Tibial artery (tissue), 4 donors: ENCODE measurements around the gene DNAL4.
A peak's percentile ranks its signal among the peaks of the same experiment; 100 is the strongest.

Source experiments
- DNase-seq, 2 donors: peaks; one replicate each; pipeline ENCODE4 v3.0.0-alpha.2; 2019
- H3K27ac ChIP-seq, 2 donors: fragments of 200-600 bp; sonication (generic) in 1 of 2; 1 replicate in 1 of 2; 2 replicates in 1 of 2; pipeline ENCODE4 v1.5.1; 2018 to 2019; ENCODE audit warnings: mild to moderate bottlenecking in 1 of 2
- H3K27me3 ChIP-seq, 2 donors: fragments of 200-600 bp; sonication (generic) in 1 of 2; one replicate each; pipeline versions ENCODE4 v1.5.1 to v1.6.0; 2016 to 2019
- H3K36me3 ChIP-seq, 3 donors: fragments of 200-600 bp; sonication (generic) in 2 of 3; one replicate each; pipeline ENCODE4 v1.5.1; 2016 to 2019; ENCODE audit warnings: mild to moderate bottlenecking in 2 of 3
- H3K4me1 ChIP-seq, 4 donors: fragments of 200-600 bp; sonication (generic) in 2 of 4; 1 replicate in 3 of 4; 2 replicates in 1 of 4; pipeline ENCODE4 v1.5.1; 2016 to 2019
- H3K4me3 ChIP-seq, 2 donors: fragments of 200-600 bp; sonication (generic) in 1 of 2; 1 replicate in 1 of 2; 2 replicates in 1 of 2; pipeline ENCODE4 v1.5.1; 2018 to 2019; ENCODE audit warnings: mild to moderate bottlenecking in 2 of 2
- H3K9me3 ChIP-seq, 3 donors: fragments of 200-600 bp; sonication (generic) in 1 of 3; one replicate each; pipeline ENCODE4 v1.5.1; 2016 to 2019
- intact Hi-C: fragments of 100-400 bp; cut with DNase I; formaldehyde crosslinking; loops from one replicate; pipeline ENCODE4 v1.15.0; 2023; ENCODE audit warnings: low total_unique reads
- TF ChIP-seq, protein P1 (sequence below), 2 experiments: fragments of 200-600 bp in 1 of 2; fragments of 450-650 bp in 1 of 2; IDR thresholded peaks; one replicate each; pipeline ENCODE4 v1.5.1; 2017 to 2019; ENCODE audit warnings: antibody characterized with exemption in 2 of 2, mild to moderate bottlenecking in 1 of 2, moderate library complexity in 1 of 2

Gene DNAL4

DNA sequence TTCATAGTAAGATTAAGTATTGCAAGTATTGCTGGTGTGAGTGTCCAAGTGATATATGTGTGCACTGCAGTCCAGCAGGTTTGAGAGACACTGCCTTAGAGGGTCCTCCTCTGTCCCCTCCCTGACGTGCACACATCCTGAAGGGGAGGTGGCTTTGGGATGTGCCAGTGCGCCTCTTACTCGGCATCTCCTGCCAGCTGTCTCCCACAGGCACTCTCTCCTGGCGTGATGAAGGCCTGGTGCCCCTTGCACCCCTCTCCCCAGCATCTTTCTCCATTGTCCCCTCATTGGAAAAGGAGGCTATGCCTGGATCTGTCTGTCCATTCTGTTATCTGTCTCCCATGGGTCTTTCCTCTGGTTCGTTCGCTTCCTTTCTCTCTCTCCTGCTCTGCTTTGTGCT, 64.0 kb downstream of the DNAL4 start:
- Histone ChIP-seq H3K4me3 (no peak overlapping the region), H3K9me3 (no peaks in the 10 kb centered on the region), H3K4me1 (peaks cover 0 to 40% (median 36%) of the 10 kb centered on the region in 4 donors), H3K27me3 (no peaks in the 10 kb centered on the region), H3K27ac (peak overlapping the region in 1 of 2 donors; percentile 41), H3K36me3 (peaks cover 60 to 85% (median 75%) of the 10 kb centered on the region in 3 donors)
- peak in 1 of 2 donors; percentile 53 for DNase-seq
- intact Hi-C loops: no loop called here
- TF ChIP-seq, protein P1, sequence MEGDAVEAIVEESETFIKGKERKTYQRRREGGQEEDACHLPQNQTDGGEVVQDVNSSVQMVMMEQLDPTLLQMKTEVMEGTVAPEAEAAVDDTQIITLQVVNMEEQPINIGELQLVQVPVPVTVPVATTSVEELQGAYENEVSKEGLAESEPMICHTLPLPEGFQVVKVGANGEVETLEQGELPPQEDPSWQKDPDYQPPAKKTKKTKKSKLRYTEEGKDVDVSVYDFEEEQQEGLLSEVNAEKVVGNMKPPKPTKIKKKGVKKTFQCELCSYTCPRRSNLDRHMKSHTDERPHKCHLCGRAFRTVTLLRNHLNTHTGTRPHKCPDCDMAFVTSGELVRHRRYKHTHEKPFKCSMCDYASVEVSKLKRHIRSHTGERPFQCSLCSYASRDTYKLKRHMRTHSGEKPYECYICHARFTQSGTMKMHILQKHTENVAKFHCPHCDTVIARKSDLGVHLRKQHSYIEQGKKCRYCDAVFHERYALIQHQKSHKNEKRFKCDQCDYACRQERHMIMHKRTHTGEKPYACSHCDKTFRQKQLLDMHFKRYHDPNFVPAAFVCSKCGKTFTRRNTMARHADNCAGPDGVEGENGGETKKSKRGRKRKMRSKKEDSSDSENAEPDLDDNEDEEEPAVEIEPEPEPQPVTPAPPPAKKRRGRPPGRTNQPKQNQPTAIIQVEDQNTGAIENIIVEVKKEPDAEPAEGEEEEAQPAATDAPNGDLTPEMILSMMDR (IDR thresholded peaks at IDR 0.05): no peak

DNA sequence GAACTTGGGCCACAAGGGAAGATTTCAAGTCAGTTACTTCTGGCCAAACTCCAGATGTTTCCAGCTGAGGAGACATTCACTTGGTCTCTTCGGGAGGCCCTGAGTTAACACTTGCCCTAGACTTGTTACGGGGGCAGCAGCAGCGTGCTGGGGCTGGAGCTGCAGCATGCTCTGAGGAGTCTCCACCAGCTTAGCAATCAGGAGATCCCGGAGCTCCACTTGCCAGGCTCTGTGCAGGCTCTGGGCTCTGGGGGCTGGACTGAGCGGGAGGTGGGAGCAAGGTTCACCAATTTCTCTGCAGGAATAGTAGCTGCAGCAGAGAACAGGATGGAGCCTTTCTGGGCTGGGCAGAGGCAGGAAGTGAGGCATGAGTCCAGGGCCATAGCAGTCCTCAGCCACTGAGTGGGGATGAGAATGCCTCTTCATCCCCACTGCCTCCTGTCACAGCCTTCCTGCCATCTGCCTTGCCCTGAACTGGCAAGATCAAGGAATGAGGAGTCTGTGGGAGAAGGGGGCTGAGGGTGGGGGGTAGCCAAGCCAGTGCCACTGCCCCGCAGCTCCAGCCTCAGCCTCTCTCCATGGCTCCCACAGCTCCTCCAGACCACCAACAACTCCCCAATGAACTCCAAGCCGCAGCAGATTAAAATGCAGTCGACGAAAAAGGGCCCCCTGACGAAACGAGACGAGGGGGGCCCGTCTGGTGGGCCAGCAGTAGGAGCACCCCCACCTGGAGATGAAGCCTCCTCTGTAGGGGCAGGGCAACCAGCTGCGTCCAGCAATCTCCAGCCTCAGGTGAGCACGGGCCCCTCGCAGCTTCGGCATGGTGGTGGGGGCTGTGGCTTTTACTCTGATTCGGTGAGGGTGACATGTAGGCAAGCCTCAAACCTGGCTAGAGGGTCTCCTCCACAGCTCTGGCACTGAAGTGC, 64.8 kb downstream of the DNAL4 start:
- H3K36me3 ChIP-seq: peaks cover 62 to 85% (median 75%) of the 10 kb centered on the region in 3 donors
- H3K27me3 ChIP-seq: no peaks in the 10 kb centered on the region
- H3K9me3 ChIP-seq: no peaks in the 10 kb centered on the region
- H3K4me1 ChIP-seq: peaks cover 0 to 31% (median 28%) of the 10 kb centered on the region in 4 donors
- no peak overlapping the region for H3K4me3 ChIP-seq
- TF ChIP-seq, protein P1 (IDR thresholded peaks at IDR 0.05): no peak
- intact Hi-C loops: no loop called here
- DNase-seq: peak in 1 of 2 donors; percentile 61
- H3K27ac ChIP-seq: no peak overlapping the region
